GM12874 (cell line): ENCODE results near the gene PRAMEF10.
"Not testable (repeated sequence)": the region's sequence is repeated elsewhere in the genome, so short reads cannot be mapped to it uniquely, and the experiment has no call there.

Experiments
- CTCF ChIP-seq: IDR thresholded peaks from 2 replicates; pipeline ENCODE4 v1.5.1; 2011; ENCODE audit warnings: low read depth, mild to moderate bottlenecking, control low read depth, low read length, moderate library complexity; ENCODE audit not compliant: insufficient read depth

Gene PRAMEF10

DNA sequence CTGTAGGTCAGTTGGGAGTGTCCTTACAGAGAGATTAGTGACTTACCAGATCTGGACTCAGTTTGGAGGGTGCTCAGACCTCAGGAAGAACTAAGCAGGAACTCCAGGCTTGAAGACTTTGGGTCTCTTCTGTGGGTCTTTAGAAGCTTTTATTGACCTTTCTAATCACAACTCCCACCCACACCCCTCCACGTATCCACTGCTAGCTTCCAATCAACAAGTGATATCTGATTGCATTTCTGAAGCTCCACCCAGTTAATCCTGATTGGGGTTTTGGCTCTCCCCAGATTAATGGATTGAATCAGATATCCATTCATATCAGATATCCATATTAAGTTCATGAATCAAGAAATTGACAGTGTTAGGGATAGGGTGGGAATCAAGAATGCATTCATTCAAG lies at the start of gene PRAMEF10:
TSS of gene PRAMEF10 (minus strand) at position 101 of the 400 bp plus-strand sequence. CDS start 2,423 bp downstream, outside the sequence.
- TF ChIP-seq CTCF: not testable (repeated sequence)

DNA sequence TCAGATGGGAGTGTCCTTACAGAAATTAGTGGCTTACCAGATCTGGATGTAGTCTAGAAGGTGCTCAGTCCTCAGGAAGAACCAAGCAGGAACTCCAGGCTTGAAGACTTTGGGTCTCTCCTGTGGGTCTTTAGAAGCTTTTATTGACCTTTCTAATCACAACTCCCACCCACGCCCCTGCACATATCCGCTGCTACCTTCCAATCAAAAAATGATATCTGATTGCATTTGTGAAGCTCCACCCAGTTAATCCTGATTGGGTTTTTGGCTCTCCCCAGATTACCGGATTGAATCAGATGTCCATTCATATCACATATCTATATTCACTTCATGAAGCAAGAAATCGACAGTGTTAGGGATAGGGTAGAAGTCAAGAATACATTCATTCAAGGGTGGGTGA lies 49.4 kb upstream of the PRAMEF10 start, which contains the start of gene PRAMEF6:
TSS of gene PRAMEF6 (minus strand) at position 101 of the 400 bp plus-strand sequence. CDS start 5,062 bp downstream, outside the sequence.
- TF ChIP-seq CTCF: not testable (repeated sequence)

DNA sequence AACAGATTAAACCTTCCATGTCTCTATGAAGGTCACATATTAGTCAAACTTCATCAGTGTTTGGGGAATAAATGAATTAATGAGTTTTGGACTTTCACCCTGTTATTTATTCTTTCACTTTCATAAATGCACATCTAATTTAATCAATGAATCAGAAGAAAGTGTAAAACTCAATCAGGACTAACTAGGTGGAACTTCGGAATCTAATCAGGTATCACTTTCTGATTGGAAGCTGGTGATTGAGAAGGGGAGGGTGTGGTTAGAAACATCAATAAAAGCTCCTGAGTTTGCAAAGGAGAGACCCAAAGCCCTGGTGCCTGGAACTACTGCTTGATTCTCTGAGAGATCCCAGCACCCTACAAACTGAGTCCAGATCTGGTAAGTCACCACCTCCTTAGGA lies 18.2 kb upstream of the PRAMEF10 start, which contains the start of gene PRAMEF7:
TSS of gene PRAMEF7 (plus strand) at position 301 of the 400 bp plus-strand sequence. CDS start 1,083 bp downstream, outside the sequence.
- TF ChIP-seq CTCF: not testable (repeated sequence)

DNA sequence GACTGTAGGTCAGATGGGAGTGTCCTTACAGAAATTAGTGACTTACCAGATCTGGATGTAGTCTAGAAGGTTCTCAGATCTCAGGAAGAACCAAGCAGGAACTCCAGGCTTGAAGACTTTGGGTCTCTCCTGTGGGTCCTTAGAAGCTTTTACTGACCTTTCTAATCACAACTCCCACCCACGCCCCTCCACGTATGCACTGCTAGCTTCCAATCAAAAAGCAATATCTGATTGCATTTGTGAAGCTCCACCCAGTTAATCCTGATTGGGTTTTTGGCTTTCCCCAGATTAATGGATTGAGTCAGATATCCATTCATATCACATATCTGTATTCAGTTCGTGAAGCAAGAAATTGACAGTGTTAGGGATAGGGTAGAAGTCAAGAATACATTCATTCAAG lies 12.0 kb downstream of the PRAMEF10 start, which contains the start of gene PRAMEF4:
TSS of gene PRAMEF4 (minus strand) at position 101 of the 400 bp plus-strand sequence. CDS start 2,807 bp downstream, outside the sequence.
- not testable (repeated sequence) for TF ChIP-seq CTCF

GRCh38 chr1:12856786-12857185 lies 41.3 kb downstream of the PRAMEF10 start, which contains the start of gene PRAMEF2:
Gene PRAMEF2, plus strand, starts transcription at chr1:12857086. Its CDS starts 1,924 bp downstream, at chr1:12859010.
- not testable (repeated sequence) for TF ChIP-seq CTCF

GRCh38 chr1:12851779-12852178 lies 46.3 kb downstream of the PRAMEF10 start:
- no peak for TF ChIP-seq CTCF

GRCh38 chr1:12848620-12849019 lies 49.5 kb downstream of the PRAMEF10 start, which contains the start of gene HNRNPCL1:
Gene HNRNPCL1, minus strand, starts transcription at chr1:12848720. Its CDS starts 431 bp downstream, at chr1:12848289.
- not testable (repeated sequence) for TF ChIP-seq CTCF
